GM12892 (cell line): ENCODE data around the gene NDOR1.

ENCODE experiments used
- POLR2A ChIP-seq: IDR thresholded peaks from 2 replicates; pipeline ENCODE4 v1.6.1; 2011; ENCODE audit warnings: low read depth, low read length, control low read depth
- POLR2AphosphoS5 ChIP-seq: IDR thresholded peaks from 2 replicates; pipeline ENCODE4 v1.6.1; 2011; ENCODE audit warnings: low read depth, low read length, control low read depth
- TAF1 ChIP-seq: IDR thresholded peaks from 2 replicates; pipeline ENCODE4 v1.6.1; 2011; ENCODE audit warnings: low read depth, mild to moderate bottlenecking, control low read depth, low read length, borderline replicate concordance

DNA sequence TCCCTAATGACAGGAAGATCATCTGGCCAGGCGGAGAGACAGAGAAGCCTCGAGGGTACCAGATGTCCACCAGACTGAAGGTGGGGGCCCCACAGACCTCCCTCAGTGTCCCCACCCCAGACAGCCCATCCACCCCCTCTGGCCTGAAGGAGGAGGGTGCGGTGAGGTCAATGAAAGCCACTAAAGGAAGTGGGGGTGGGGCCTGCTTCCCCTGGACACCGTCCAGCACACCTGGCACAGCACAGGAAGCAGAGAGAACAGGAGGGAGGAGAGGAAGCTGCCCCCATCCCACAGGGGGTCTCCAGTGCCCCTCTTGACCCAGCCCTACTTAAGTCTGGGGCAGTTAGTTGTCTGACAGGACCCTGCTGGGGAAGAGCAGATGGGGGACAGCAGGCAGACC, 46.9 kb upstream of the NDOR1 start:
- TF ChIP-seq POLR2AphosphoS5 (no peak), POLR2A (no peak), TAF1 (no peak)
